Measurements from ENCODE around the gene EDARADD.

Gene EDARADD

GRCh38 chr1:236492378-236492777, 98.3 kb downstream of the EDARADD start:
- Histone ChIP-seq H3K4ac (ENCODE audit: low read depth, low read length) (no peak overlapping the region), H4K8ac (ENCODE audit: low read depth, low read length) (no peak overlapping the region), H2AK5ac (ENCODE audit: low read length) (no peak overlapping the region), H3K27me3 (ENCODE audit: insufficient read depth, low read length, poor library complexity) (no peaks in the 10 kb centered on the region), H3K56ac (ENCODE audit: low read length) (no peak overlapping the region), H2BK15ac (replicated peaks; ENCODE audit: low read depth) (no peak overlapping the region), H3K79me2 (ENCODE audit: control insufficient read depth, insufficient read depth, low read length) (no peaks in the 10 kb centered on the region), H3K4me3 (ENCODE audit: low read length) (no peak overlapping the region), H3K36me3 (ENCODE audit: control insufficient read depth, insufficient read depth, low read length) (no peaks in the 10 kb centered on the region), H3K27ac (ENCODE audit: low read depth, low read length) (no peak overlapping the region), H3K18ac (ENCODE audit: low read length) (no peak overlapping the region), H3K23ac (ENCODE audit: low read length) (no peak overlapping the region), H3K9ac (ENCODE audit: low read length) (no peak overlapping the region), H3K4me1 (ENCODE audit: control insufficient read depth, low read depth, low read length) (no peaks in the 10 kb centered on the region), H4K5ac (ENCODE audit: low read length) (no peak overlapping the region), H2BK5ac (ENCODE audit: low read length) (no peak overlapping the region), H2BK120ac (ENCODE audit: low read depth, low read length) (no peak overlapping the region), H3K79me1 (ENCODE audit: low read length) (no peaks in the 10 kb centered on the region), H3K4me2 (ENCODE audit: low read length) (no peak overlapping the region)
- WGBS (ENCODE audit: extremely low coverage, insufficient coverage, low lambda C conversion rate) = no CpG with 5 or more reads among the region's 2 CpGs
- DNase-seq = no peak

- H3K27ac ChIP-seq (ENCODE audit: low read depth, low read length) = no peak overlapping the region
These were observed 100.0 kb downstream of the EDARADD start for GRCh38 chr1:236494082-236494481.

GRCh38 chr1:236494586-236495466, 100.7 kb downstream of the EDARADD start:
- DNase-seq = no peak
- Histone ChIP-seq H3K9ac (ENCODE audit: low read length) (no peak overlapping the region), H3K27ac (ENCODE audit: low read depth, low read length) (no peak overlapping the region), H3K4me2 (ENCODE audit: low read length) (no peak overlapping the region), H2BK15ac (replicated peaks; ENCODE audit: low read depth) (no peak overlapping the region), H3K4me3 (ENCODE audit: low read length) (no peak overlapping the region), H3K36me3 (ENCODE audit: control insufficient read depth, insufficient read depth, low read length) (no peaks in the 10 kb centered on the region), H3K23ac (ENCODE audit: low read length) (no peak overlapping the region), H3K4me1 (ENCODE audit: control insufficient read depth, low read depth, low read length) (no peaks in the 10 kb centered on the region), H3K27me3 (ENCODE audit: insufficient read depth, low read length, poor library complexity) (no peaks in the 10 kb centered on the region), H2BK120ac (ENCODE audit: low read depth, low read length) (no peak overlapping the region), H2BK5ac (ENCODE audit: low read length) (no peak overlapping the region), H4K5ac (ENCODE audit: low read length) (no peak overlapping the region), H3K79me2 (ENCODE audit: control insufficient read depth, insufficient read depth, low read length) (no peaks in the 10 kb centered on the region), H4K8ac (ENCODE audit: low read depth, low read length) (no peak overlapping the region), H2AK5ac (ENCODE audit: low read length) (no peak overlapping the region), H3K79me1 (ENCODE audit: low read length) (no peaks in the 10 kb centered on the region), H3K4ac (ENCODE audit: low read depth, low read length) (no peak overlapping the region), H3K56ac (ENCODE audit: low read length) (no peak overlapping the region), H3K18ac (ENCODE audit: low read length) (no peak overlapping the region)
- WGBS (ENCODE audit: extremely low coverage, insufficient coverage, low lambda C conversion rate) = no CpG with 5 or more reads among the region's 10 CpGs

More at GRCh38 chr1:236494082-236494481, 100.0 kb downstream of the EDARADD start:
- H3K27me3 ChIP-seq (ENCODE audit: insufficient read depth, low read length, poor library complexity) = no peaks in the 10 kb centered on the region
- no peak overlapping the region for H3K23ac ChIP-seq (ENCODE audit: low read length)
- no peak overlapping the region for H2BK15ac ChIP-seq (replicated peaks; ENCODE audit: low read depth)
- no peak overlapping the region for H4K8ac ChIP-seq (ENCODE audit: low read depth, low read length)
- DNase-seq = no peak
- no peak overlapping the region for H3K4ac ChIP-seq (ENCODE audit: low read depth, low read length)
- no peak overlapping the region for H4K5ac ChIP-seq (ENCODE audit: low read length)
- WGBS (ENCODE audit: extremely low coverage, insufficient coverage, low lambda C conversion rate) = no CpG with 5 or more reads among the region's 11 CpGs
- no peaks in the 10 kb centered on the region for H3K4me1 ChIP-seq (ENCODE audit: control insufficient read depth, low read depth, low read length)
- no peak overlapping the region for H3K4me3 ChIP-seq (ENCODE audit: low read length)
- no peaks in the 10 kb centered on the region for H3K79me2 ChIP-seq (ENCODE audit: control insufficient read depth, insufficient read depth, low read length)
- no peak overlapping the region for H2AK5ac ChIP-seq (ENCODE audit: low read length)
- no peak overlapping the region for H3K9ac ChIP-seq (ENCODE audit: low read length)
- no peak overlapping the region for H3K56ac ChIP-seq (ENCODE audit: low read length)
- no peaks in the 10 kb centered on the region for H3K79me1 ChIP-seq (ENCODE audit: low read length)
- H3K36me3 ChIP-seq (ENCODE audit: control insufficient read depth, insufficient read depth, low read length) = no peaks in the 10 kb centered on the region
- H3K18ac ChIP-seq (ENCODE audit: low read length) = no peak overlapping the region
- H3K4me2 ChIP-seq (ENCODE audit: low read length) = no peak overlapping the region
- H2BK120ac ChIP-seq (ENCODE audit: low read depth, low read length) = no peak overlapping the region
- no peak overlapping the region for H2BK5ac ChIP-seq (ENCODE audit: low read length)

GRCh38 chr1:236495467-236496112, 101.5 kb downstream of the EDARADD start:
- H3K36me3 ChIP-seq (ENCODE audit: control insufficient read depth, insufficient read depth, low read length) = no peaks in the 10 kb centered on the region
- H3K27ac ChIP-seq (ENCODE audit: low read depth, low read length) = no peak overlapping the region
- no peak overlapping the region for H2BK5ac ChIP-seq (ENCODE audit: low read length)
- no CpG with 5 or more reads among the region's 11 CpGs for WGBS (ENCODE audit: extremely low coverage, insufficient coverage, low lambda C conversion rate)
- no peaks in the 10 kb centered on the region for H3K79me2 ChIP-seq (ENCODE audit: control insufficient read depth, insufficient read depth, low read length)
- no peak overlapping the region for H2BK15ac ChIP-seq (replicated peaks; ENCODE audit: low read depth)
- no peak overlapping the region for H4K8ac ChIP-seq (ENCODE audit: low read depth, low read length)
- H4K5ac ChIP-seq (ENCODE audit: low read length) = no peak overlapping the region
- no peaks in the 10 kb centered on the region for H3K79me1 ChIP-seq (ENCODE audit: low read length)
- H2BK120ac ChIP-seq (ENCODE audit: low read depth, low read length) = no peak overlapping the region
- no peak overlapping the region for H3K4me3 ChIP-seq (ENCODE audit: low read length)
- no peak overlapping the region for H3K18ac ChIP-seq (ENCODE audit: low read length)
- no peak overlapping the region for H3K23ac ChIP-seq (ENCODE audit: low read length)
- no peak for DNase-seq
- no peak overlapping the region for H2AK5ac ChIP-seq (ENCODE audit: low read length)
- H3K4me1 ChIP-seq (ENCODE audit: control insufficient read depth, low read depth, low read length) = no peaks in the 10 kb centered on the region
- no peak overlapping the region for H3K4me2 ChIP-seq (ENCODE audit: low read length)
- no peak overlapping the region for H3K56ac ChIP-seq (ENCODE audit: low read length)
- no peak overlapping the region for H3K9ac ChIP-seq (ENCODE audit: low read length)
- H3K27me3 ChIP-seq (ENCODE audit: insufficient read depth, low read length, poor library complexity) = no peaks in the 10 kb centered on the region
- no peak overlapping the region for H3K4ac ChIP-seq (ENCODE audit: low read depth, low read length)

- H3K27ac ChIP-seq (ENCODE audit: low read depth, low read length) = no peak overlapping the region
- no peak overlapping the region for H3K18ac ChIP-seq (ENCODE audit: low read length)
- H3K27me3 ChIP-seq (ENCODE audit: insufficient read depth, low read length, poor library complexity) = no peaks in the 10 kb centered on the region
- DNase-seq = no peak
- no peak overlapping the region for H3K4me2 ChIP-seq (ENCODE audit: low read length)
- no peaks in the 10 kb centered on the region for H3K36me3 ChIP-seq (ENCODE audit: control insufficient read depth, insufficient read depth, low read length)
- no peak overlapping the region for H2BK120ac ChIP-seq (ENCODE audit: low read depth, low read length)
- no peak overlapping the region for H4K8ac ChIP-seq (ENCODE audit: low read depth, low read length)
- H4K5ac ChIP-seq (ENCODE audit: low read length) = no peak overlapping the region
- no peak overlapping the region for H3K56ac ChIP-seq (ENCODE audit: low read length)
- H3K4me3 ChIP-seq (ENCODE audit: low read length) = no peak overlapping the region
- no peaks in the 10 kb centered on the region for H3K4me1 ChIP-seq (ENCODE audit: control insufficient read depth, low read depth, low read length)
- no peaks in the 10 kb centered on the region for H3K79me2 ChIP-seq (ENCODE audit: control insufficient read depth, insufficient read depth, low read length)
- no peak overlapping the region for H3K23ac ChIP-seq (ENCODE audit: low read length)
- no peak overlapping the region for H2BK15ac ChIP-seq (replicated peaks; ENCODE audit: low read depth)
- 100% methylated on average over 1 of the region's 6 CpGs for WGBS (ENCODE audit: extremely low coverage, insufficient coverage, low lambda C conversion rate)
- no peaks in the 10 kb centered on the region for H3K79me1 ChIP-seq (ENCODE audit: low read length)
- H2AK5ac ChIP-seq (ENCODE audit: low read length) = no peak overlapping the region
- H3K9ac ChIP-seq (ENCODE audit: low read length) = no peak overlapping the region
- H2BK5ac ChIP-seq (ENCODE audit: low read length) = no peak overlapping the region
- no peak overlapping the region for H3K4ac ChIP-seq (ENCODE audit: low read depth, low read length)
These were observed 103.8 kb downstream of the EDARADD start for GRCh38 chr1:236497908-236498307.
